ENCODE results near the gene TPSG1.
A peak's percentile ranks its signal among the peaks of the same experiment; 100 is the strongest.
"Not testable (repeated sequence)": the region's sequence is repeated elsewhere in the genome, so short reads cannot be mapped to it uniquely, and the experiment has no call there.

TPSG1 gene

GRCh38 chr16:1193143-1193824 is 31.8 kb downstream of the TPSG1 start:
- peak; percentile 66 for DNase-seq

- DNase-seq, result no peak
Measured at GRCh38 chr16:1192384-1193073, 32.5 kb downstream of the TPSG1 start.

- not testable (repeated sequence) for DNase-seq
Measured at GRCh38 chr16:1190789-1191188, 34.3 kb downstream of the TPSG1 start.

DNA sequence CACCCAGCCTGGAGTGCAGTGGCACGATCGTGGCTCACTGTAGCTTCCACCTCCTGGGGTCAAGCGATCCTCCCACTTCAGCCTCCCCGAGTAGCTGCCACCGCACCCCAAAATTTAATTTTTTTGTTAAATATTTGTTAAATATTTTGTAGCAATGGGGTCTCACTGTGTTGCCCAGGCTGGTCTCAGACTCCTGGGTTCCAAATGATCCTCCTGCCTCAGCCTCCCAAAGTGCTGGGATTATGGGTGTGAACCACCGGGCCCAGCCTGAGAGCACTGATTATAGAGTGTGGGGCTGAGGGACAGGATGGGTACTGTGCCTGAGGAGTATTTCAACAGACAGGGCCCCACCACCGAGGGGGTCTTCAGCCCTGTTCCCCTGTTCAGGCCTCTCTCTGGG is 35.6 kb downstream of the TPSG1 start:
- DNase-seq, result no peak

GRCh38 chr16:1188432-1189189 is 36.5 kb downstream of the TPSG1 start:
- no peak for DNase-seq

DNA sequence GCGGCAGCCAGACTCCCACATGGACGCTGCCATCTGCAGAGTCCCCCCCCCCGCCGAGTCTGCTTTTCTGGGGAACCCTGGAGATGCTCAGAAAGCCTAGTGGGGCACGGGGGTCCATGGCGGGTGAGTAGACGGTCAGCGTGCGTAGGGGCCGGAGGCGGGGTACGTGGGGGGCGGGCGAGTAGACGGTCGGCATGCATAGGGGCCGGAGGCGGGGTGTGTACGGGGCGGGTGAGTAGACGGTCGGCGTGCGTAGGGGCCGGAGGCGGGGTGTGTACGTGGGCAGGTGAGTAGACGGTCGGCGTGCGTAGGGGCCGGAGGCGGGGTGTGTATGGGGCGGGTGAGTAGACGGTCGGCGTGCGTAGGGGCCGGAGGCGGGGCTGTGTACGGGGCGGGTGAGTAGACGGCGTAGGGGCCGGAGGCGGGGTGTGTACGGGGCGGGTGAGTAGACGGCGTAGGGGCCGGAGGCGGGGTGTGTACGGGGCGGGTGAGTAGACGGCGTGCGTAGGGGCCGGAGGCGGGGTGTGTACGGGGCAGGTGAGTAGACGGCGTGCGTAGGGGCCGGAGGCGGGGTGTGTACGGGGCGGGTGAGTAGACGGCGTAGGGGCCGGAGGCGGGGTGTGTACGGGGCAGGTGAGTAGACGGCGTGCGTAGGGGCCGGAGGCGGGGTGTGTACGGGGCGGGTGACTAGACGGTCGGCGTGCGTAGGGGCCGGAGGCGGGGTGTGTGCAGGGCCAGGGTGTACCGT is 39.4 kb downstream of the TPSG1 start:
- DNase-seq, result not testable (repeated sequence)

DNA sequence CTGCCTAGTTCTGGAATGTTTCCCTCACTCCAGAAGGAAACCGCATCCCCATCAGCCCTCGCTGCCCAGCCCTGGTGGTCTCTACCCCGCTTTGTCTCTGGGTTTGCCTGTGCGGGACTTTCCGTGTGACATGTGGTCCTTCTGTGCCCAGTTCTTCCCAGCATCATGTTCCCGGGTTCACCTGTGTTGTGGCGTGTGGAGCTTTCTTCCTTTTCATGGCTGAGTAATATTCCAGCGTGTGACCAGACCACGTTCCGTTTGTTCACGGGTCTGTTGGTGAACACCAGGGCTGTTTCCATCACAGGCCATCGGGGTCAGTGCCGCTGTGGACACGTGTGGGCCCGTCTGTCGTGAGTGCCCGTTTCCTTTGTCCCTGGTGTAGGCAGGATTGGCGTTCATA is 40.1 kb downstream of the TPSG1 start:
- no peak for DNase-seq

- no peak for DNase-seq
Measured at GRCh38 chr16:1184156-1184868, 40.8 kb downstream of the TPSG1 start.

DNA sequence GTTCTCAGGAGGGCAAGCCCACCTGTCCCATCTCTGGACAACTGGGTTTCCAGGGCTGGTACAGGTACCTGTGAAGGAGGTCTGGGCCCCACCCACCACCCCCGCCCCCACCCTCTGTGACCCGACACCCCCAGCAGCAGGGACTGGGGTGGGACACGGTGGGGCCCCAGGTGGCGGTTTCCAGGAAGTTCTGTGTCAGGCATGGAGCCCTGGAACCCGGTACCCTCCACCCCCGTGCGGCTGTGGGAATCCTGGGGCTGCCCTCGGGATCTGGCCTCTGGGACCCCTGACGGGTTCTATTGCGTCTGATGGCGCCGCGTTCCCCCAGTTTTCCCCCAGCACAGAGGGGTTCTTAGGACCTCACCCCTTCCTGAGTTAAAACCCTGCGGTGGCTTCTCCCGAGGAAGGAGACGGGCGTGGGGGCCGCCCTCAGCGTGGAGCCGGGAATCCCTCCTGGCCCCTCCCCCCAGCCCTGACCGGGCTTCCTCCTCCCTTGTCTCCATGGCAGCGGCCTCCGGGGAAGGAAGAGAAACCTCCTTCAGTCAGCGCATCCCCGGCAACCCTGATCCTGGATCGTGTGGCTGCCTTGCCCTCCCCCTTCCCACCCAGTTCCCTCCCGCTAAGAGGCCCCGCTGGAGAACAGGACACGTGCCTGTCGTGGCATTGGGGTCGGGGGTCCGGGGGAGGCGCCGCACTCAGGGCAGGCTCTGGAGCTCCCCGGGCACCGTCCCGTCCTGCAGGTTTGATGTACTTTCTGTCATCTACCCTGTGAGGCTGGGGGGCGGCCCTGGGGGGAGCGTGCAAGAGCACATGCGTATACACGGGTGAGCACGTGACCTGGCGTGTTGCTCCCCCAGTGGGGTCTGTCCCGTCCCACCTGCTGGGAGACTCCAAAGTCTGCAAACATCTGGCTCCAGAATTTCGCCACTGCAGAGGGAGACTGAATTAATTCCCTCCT is 41.8 kb downstream of the TPSG1 start:
- peak; percentile 15 for DNase-seq

- peak; percentile 40 for DNase-seq
Measured at GRCh38 chr16:1182316-1182671, 42.8 kb downstream of the TPSG1 start.

DNA sequence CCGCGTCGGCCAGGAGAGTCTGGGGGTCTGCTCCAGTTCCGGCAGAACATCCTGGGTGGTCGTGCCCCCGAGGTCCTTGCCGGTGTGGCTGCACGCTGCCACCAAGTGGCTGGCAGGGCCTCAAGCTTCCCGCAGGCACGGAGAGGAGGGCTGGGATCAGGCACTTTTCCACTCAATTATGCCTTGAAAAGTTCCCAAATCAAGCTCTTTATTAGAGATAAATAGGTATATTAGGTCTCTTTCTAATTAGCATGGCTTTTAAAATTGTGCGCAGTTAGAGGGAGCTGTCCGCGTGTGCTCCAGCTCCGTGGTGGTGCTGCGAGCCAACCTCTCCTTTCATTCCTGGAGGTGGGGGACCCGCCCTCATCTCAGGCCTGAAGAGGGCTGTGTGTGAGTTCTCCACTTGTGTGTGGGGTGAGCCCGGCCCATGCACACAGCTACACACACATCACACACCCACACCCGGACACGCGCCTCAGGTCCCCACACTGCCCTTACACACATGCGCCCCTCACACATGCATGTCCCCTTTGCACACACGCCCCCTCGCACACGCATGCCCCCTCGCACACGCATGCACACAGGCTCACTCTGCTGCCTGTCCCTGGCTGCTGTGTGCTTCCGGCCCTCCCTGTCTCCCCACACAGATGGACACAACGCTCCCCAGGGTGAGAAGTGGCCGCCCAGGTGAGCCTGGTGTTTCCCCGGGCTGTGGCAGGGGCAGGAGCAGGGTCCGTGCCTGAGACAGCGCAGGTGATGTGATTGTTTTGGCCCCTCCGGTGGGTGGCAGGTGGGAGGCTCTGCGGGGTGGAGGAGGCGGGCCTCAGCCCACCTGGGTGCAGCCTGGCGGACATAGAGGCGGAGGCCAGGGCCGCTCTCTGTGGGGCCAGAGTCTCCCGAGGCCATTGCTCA is 43.4 kb downstream of the TPSG1 start:
- DNase-seq, result peak; percentile 40

DNA sequence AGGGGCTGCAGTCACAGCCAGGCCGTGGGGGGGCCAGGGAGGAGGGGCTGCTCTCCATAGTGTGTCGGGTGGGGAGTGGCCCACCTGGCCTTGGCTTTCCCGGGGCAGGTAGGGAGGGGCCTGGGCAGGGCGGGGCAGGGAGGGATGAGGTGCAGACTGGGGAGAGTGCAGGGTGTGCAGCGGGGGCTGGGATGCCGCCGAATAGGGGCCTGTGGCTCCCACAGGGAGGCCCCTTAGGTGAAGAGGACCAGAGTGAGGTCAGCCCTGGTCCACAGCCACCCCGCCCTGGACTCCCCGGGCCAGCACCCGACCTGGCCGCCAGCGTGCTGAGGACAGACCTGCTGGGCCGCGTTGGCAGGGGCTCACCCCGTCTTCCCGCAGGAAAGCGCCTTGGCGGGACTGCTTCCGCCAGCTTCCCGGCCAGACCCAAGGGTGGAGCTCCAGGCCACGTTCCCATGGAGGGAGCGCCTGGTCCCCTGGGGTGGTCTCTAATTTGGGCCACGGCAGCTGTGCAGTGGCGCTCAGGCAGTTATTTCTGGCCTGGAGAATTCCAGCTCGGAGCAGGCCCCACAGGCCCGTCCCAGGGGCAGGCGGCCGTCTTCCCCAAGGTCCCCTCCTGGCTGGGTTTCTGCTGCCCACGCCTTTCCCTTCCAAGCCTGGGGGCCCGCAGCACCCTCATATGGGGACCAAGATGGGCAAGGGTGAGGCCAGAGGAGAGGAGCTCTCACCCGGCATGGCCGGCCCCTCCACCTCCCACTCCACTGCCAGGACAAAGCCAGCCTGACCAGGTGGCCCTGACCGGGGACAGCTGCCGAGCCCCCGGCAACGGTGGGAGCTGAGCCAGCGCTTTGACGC is 44.3 kb downstream of the TPSG1 start:
- no peak for DNase-seq

DNA sequence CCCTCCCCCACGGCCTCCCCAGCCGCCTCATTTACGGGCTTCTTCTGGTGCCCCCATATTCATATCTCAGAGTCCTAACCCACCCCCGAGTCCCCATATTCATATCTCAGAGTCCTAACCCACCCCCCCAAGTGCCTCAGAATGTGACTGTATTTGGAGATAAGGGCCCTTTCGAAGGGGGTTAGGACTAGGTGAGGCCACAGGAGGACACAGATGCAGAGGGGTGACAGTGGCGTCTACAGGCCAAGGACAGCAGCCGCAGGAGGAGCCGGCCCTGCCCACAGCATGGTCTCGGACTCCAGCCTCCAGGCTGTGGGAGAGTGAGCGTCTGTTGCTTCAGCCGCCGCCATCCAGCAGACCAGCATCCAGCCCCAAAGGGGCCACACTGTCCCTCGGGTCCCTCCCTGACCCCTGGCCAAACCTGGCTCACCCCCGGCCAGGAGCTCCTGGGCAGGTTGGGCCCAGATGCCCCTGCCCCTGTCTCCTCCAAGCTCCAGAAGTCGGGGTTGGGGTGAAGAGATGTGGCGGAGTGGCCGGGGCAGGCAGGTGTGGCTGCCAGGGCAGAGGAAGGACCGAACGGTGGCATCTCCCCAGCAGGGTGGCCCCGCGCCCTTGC is 46.7 kb downstream of the TPSG1 start:
- no peak for DNase-seq

- no peak for DNase-seq
Measured at GRCh38 chr16:1177750-1178149, 47.3 kb downstream of the TPSG1 start.

DNA sequence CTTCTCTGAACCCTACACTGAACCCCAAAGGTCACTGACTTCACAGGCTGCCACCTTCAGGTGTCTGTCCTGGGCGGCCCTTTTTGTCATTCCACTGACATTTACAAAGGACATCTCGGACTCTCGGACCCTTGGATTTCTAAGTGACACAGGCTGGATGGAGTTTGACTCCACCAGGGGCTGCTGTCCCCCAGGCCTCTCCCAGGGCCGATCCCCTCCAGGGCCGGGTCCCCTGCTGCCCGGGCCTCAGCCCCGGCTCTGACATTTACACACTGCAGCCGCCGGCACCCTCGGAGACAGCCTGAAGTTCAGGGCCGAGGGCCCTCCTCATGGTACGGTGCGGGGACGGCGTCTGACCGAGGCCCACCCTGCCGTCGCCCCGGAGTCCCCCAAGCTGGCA is 48.0 kb downstream of the TPSG1 start:
- no peak for DNase-seq

GRCh38 chr16:1176280-1176897 is 48.7 kb downstream of the TPSG1 start:
- DNase-seq, result no peak

DNA sequence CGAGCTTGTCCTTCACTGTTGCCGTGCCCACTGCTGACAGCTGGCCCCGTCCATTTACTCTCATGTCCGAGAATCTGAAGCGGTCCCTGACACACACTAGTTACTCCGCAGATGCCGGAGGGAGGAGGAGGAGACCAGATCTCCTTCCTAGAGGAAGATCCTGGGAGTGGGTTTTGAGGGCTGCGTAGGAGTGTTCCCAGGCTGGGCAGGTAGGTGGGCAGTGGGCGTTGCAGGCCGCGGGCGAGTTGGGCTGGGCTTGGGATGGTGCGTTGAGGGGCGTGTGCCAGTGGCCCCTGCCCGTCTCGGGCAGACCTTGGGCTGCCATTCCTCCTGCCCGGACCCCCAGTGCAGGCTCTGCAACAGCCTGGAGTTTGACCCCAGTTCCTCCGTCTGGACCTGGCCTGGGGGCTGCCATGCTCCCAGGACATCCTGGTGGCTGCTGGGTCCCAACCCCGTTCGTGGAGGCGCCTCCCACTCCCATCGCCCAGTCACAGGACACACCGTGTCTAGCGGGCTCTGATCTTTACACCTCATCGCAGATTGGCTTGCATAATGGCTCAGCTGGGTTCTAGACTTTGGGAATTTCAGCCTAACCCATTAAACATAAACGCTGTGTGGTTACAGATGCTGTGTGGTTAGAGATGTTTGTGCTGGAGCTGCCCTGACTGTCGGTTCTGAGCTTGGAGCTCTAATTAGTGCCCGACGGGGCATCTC is 49.3 kb downstream of the TPSG1 start:
- no peak for DNase-seq

Measured in NCI-H146 (cell line).